NCI-H146 treated with DMSO at 0.1 percent for 48 hours (cell line): ENCODE measurements around the gene SIRT1.
"Not testable (repeated sequence)": the region's sequence is repeated elsewhere in the genome, so short reads cannot be mapped to it uniquely, and the experiment has no call there.

ENCODE experiments used
- DNase-seq: peaks from one replicate; lab custom pipeline; 2025; ENCODE audit not compliant: unreplicated experiment; lab: John Stamatoyannopoulos, UW

The SIRT1 gene

DNA sequence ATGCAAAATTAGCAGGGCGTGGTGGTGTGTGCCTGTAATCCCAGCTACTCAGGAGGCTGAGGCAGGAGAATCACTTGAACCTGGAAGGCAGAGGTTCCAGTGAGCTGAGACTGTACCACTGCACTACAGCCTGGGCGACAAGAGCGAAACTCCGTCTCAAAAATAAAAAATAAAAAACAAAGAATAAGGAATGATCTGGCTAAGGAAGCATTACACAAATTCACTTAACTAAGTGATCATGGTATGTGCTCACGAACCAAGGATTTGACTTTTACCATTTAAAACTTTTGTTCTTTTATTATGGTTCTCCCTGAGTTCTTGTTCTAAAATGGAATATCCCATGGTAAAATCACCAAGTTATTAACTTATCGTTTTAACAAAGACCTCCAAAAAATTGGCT lies 71.2 kb downstream of the SIRT1 start:
- DNase-seq: no peak

DNA sequence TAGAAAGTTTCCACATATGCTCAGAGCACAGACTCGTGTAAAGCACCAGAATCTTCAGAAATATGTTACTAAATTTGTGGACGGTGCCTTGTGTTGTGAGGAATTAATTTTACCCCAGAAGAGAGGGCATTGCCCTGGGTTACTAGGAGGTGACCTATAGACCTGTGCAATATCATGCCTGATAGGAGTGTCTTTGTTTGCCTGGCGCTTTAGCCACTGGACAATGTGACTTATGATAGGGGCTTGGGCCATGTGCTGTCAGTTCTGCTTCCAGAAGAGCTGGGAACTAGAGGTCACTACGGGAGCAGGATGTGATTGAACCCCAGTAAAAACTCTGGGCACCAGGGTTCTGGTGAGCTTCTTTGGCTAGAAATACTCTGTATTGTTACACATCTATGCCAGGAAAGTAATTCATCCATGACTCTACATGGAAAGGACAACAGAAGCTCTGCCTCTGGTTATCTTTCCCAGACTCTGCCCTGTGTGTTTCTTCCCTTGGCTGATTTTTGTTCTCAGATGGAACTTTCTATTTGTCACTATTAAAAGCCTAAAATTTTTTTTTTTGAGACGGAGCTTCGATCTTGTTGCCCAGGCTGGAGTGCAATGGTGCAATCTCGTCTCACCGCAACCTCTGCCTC lies 75.5 kb downstream of the SIRT1 start:
- no peak for DNase-seq

DNA sequence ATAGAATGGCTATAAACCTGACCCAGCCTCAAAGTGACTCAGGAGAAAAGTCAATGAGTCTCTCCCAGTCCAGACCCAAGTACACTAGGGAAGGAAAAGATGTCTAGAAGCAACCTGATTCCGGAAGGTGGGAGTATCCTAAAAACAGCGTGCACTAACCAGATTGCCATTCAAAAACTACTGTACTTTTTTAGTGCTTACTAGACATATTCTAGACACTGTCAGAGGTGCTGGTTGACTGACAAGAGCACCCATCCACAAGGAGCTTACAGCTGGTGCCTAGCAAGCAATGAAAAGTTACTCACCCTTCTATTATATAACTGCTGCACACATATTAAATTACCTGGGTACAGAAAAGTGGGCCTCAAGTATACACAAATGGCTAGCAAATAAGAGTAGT lies 81.0 kb downstream of the SIRT1 start:
- DNase-seq: no peak

DNA sequence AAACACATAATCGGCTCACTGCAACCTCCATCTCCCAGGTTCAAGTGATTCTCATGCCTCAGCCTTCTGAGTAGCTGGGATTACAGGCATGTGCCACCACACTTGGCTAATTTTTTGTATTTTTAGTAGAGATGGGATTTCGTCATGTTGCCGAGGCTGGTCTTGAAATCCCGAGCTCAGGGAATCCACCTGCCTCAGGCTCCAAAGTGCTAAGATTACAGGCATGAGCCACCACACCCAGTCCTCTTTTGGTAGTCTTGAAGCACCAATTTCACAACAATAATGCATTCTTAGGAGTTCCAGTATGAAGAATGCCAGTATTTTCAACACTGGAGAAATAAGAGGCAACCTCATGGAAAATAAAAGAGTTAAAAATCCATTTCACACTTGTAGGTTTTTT lies 81.6 kb downstream of the SIRT1 start:
- not testable (repeated sequence) for DNase-seq
